Medulla oblongata (tissue), 1 donor: Measurements from ENCODE around the gene HOXB7.

Source experiments
- DNase-seq: peaks from one replicate; pipeline ENCODE4 v3.0.0-alpha.2; 2015; ENCODE audit errors: extremely low spot score

The HOXB7 gene

GRCh38 chr17:48609033-48609432 lies 1.8 kb downstream of the HOXB7 start:
- no peak for DNase-seq

DNA sequence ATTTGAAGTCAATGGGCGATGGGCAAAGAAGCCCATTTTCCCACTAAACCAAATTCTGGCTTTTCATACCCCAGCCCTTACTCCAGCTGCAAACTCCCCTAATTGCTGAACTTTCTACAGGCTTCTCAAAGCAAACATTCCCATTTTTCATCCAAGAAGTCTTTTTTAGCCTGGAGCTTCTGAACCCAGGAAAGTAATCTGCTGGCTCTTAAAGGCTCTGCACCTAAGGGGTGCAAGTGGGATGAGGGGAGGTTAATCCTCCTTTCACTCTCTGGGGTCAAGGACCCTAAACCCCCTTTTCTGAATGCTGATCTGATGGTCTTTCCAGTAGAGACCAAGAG lies 2.4 kb downstream of the HOXB7 start:
- DNase-seq, result no peak

GRCh38 chr17:48606892-48607614 lies 3.8 kb downstream of the HOXB7 start:
- DNase-seq, result no peak

GRCh38 chr17:48605991-48606891 lies 4.6 kb downstream of the HOXB7 start:
- no peak for DNase-seq

- no peak for DNase-seq
Observed at GRCh38 chr17:48605409-48605919, 5.4 kb downstream of the HOXB7 start.

- DNase-seq, result no peak
Observed at GRCh38 chr17:48604770-48605329, 6.0 kb downstream of the HOXB7 start, which contains the start of gene HOXB6. Gene HOXB6, minus strand, starts transcription at chr17:48604986. Its CDS starts 6,836 bp downstream, at chr17:48598150.

GRCh38 chr17:48603959-48604769 lies 6.7 kb downstream of the HOXB7 start:
- no peak for DNase-seq

DNA sequence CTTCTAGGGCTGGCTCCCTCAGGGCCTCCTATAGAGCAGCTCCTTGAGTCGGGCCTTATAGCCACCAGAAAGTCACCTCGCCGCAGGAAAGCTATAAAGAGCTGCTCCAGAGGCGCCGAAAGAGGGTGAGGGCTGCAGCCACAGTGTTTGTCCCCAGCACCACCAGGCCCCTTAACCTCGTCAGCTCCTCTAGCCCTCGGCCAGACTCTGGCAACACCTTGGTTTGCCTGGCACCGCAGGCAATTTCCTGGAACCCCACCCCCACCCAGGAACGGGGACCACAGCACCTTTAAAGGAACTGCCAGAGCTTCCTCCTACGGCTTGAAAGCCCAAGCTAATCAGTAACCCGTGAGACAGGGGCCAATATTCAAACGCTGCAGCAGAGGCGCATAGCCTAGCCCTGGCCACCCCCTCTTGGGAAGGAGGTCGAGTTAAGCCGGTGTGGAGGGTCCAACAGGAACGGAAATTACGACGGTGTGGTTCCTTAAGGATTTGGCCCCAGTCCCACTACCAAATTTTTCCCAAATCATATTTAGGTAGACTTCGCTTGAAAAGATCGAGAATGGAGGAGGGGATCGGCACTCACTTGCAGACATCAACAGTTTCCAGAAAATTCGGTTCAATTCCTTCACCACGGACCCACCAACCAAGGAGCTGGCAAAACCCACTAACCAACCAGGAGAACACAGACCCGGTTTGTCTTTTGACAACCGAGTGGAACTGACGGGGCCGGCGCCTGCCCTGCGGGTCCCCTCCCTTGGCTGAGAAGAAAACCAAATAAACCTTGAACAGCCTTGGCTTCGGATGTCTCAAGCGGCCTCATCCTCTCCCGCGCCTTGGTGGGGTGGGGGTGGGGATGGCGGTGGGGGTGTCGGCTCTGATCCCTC lies 9.0 kb downstream of the HOXB7 start:
- DNase-seq, result no peak

GRCh38 chr17:48601207-48601538 lies 9.6 kb downstream of the HOXB7 start:
- no peak for DNase-seq

DNA sequence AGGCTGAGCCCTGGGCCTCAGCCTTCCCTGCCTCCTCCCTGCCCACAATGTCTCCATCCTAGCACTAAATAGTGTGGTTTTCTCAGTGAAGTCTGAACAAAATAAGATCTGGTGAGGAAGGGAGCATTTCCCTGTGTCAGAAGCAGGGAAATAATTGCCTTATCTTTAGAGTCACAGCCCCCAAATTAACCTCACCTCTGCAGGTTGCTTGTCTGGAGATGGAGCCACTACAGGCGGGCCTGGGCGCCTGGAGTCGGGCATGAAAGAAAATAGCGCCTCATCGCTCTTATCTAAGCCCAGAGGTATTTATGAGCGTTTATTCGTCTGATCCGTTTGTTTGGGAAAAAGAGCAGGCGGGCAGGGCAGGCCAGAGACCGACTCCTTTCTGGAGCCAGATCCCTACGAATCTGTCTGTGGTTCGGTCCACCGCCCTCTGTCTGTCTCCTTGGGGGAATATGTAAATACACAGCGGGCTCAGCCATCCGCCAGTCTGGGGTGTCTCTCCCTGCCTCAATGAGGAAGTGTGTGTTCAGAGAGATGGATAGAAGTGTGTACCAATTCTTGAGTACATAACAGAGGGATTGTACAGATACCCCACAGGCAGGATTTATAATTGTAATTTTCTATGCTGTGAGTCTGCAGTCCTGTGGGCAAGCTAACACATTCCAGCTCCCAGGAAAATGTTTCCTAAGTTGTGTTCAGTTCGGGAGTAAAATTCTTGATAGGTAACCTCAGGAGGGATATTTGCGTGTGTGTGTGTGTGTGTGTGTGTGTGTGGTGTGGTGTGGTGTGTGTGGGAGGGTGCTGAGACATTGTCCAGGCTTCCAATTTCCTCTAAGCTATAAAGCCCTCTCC lies 10.3 kb downstream of the HOXB7 start:
- no peak for DNase-seq

DNA sequence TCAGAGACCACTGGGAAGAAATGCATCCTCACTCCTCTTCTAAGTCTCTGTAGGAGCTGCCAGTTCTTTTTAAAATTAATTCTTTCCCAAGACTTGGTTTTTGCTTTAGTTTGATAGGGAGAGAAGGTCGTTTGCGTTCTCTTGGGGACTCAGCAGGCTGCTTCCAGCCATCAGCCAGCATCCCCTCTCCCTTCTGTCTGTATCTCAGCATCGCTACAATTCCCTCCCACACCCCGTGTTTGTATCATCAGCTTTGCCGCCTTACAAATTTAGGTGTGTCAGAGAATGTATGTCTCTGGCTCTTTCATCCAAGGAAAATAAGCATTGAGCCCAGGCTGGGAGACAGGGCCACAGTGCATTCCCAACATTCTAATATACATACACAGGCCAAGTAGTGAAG lies 11.5 kb downstream of the HOXB7 start:
- no peak for DNase-seq

DNA sequence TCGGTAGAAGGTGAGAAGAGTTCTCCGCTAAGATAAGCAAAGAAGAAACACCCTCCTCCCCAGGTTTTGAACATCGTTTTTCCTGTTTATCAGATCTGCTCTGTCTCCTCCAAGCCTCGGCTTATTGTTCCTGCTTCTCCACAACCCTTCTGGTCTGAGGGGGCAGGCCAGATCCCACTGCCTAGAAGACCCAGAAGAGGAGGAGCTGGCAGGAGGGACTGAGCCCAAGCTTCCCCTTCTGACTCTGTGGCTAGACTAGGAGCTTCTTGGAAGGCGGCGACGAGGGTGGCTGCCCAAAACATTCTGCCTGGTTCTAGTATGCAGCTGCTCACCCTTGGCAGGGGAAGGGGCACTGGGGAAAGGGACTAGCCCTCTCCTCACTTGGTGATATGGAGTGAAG lies 12.1 kb downstream of the HOXB7 start:
- DNase-seq, result no peak

DNA sequence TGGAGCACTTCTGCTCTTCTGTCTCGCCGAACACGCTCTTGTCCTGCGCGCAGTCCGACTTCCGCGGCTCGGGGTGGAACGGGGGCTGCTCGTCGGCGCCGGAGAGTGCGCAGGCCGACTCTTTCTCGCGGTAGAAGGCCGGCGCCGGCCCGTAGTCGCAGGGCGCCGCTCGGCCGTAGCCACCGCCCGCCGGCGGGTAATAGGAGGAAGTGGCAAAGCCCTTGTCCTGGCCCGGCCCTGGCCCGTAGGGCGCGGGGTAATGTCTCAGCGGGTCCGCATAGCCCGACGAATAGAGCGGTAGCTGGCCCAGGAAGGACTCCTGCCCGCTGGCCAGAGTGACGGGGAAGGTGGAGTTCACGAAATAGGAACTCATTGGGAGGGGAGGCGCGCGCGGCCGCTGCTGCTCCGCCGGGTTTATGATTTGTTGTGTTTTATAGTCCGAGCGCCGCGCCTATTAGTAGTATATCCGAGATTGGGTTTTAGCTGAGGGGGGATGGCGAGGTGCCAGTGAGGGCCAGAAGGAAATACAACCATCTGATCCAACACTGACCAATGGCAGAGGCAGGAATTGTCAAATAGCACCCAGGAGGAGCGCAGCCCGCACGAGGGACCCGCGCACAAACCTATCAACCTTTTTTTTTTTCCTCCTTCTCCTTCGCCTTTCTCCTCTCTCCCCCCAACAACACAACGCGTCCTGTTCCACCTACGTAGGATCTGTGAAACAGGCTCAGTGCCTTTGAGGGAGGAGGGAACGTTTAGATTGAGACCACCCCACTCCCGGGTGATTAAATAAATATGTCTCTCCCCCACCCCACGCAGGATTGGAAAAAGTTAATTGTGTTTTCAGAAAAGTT lies 12.8 kb downstream of the HOXB7 start:
- DNase-seq, result peak; percentile 73

DNA sequence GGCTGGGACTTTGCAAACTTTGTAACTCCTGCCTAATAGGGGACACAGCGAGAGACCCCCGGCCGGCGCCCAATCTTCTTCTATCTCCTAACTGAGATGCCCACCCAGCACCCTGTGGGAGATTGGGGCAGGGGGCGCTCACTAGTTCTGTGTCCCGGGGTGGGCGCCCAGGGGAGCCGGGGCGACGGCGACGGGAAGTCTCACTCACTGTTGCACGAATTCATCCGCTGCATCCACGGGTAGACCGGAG lies 13.4 kb downstream of the HOXB7 start:
- no peak for DNase-seq

- DNase-seq, result no peak
Observed at GRCh38 chr17:48596735-48597527, 13.9 kb downstream of the HOXB7 start.

DNA sequence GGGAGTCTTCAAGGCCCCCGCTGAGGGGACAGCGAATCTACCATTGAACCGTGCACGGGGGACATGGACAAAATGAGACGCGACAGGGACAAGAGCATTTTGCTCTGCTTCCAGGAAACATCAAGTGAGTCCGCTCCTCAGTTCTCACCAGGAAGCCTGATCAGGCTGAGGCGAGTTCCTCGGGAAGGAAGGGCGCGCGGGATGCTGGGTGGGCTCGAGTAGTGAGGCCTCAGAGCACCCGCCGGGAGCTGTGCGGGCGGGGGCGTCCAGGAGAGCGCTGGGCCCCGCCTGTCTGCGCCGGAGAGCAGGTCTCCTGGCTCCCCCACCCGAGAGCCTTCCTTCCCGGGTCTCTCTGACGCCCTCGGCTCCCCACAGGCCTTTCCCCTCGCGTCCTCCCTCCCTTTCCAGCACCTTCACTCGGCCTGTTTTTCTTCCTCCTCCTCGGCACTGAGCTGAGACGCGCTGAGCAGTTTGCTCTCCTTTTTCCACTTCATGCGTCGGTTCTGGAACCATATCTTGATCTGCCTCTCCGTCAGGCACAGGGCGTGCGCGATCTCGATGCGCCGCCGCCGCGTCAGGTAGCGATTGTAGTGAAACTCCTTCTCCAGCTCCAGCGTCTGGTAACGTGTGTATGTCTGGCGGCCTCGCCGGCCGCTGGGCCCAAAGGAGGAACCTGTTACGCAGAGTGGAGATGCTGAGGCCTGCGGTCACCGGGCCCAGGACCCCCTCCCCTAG lies 14.7 kb downstream of the HOXB7 start:
- no peak for DNase-seq

GRCh38 chr17:48595278-48595999 lies 15.4 kb downstream of the HOXB7 start:
- no peak for DNase-seq
